Liver (tissue), 9 donors: Measurements from ENCODE around the gene TLL2. TPM values are rescaled to one million over a fixed set of nuclear protein-coding genes. Genes with fewer than 3 reads are reported as not detected.

Experiments
- DNase-seq: peaks from one replicate; pipeline ENCODE4 v3.0.0-alpha.2; 2017; ENCODE audit warnings: low spot score
- H3K27ac ChIP-seq, 2 donors: one replicate each; pipeline ENCODE4 v1.7.0; 2013; ENCODE audit warnings: inconsistent platforms in 2 of 2, low read length in 2 of 2, control low read depth in 1 of 2, low read depth in 1 of 2, mild to moderate bottlenecking in 1 of 2
- H3K27me3 ChIP-seq, 4 donors: one replicate each; pipeline versions ENCODE4 v1.6.1 to v1.7.0; 2013; ENCODE audit warnings: low read length in 3 of 4, inconsistent platforms in 1 of 4, mild to moderate bottlenecking in 1 of 4, moderate library complexity in 1 of 4; ENCODE audit not compliant: control insufficient read depth in 4 of 4, insufficient read depth in 4 of 4
- H3K36me3 ChIP-seq, 4 donors: one replicate each; pipeline versions ENCODE4 v1.6.1 to v1.7.0; 2013; ENCODE audit warnings: low read length in 3 of 4, mild to moderate bottlenecking in 3 of 4, low read depth in 1 of 4, moderate library complexity in 1 of 4; ENCODE audit not compliant: control insufficient read depth in 4 of 4, insufficient read depth in 3 of 4
- H3K4me1 ChIP-seq, 4 donors: one replicate each; pipeline versions ENCODE4 v1.6.1 to v1.7.0; 2013; ENCODE audit warnings: low read length in 3 of 4, mild to moderate bottlenecking in 3 of 4, moderate library complexity in 1 of 4; ENCODE audit not compliant: control insufficient read depth in 4 of 4, insufficient read depth in 4 of 4
- H3K4me3 ChIP-seq, 3 donors: one replicate each; pipeline versions ENCODE4 v1.6.1 to v1.7.0; 2013; ENCODE audit warnings: low read length in 3 of 3, control low read depth in 1 of 3, low read depth in 1 of 3, mild to moderate bottlenecking in 1 of 3
- H3K9ac ChIP-seq, 2 donors: one replicate each; pipeline ENCODE4 v1.7.0; 2013; ENCODE audit warnings: low read length in 2 of 2, mild to moderate bottlenecking in 2 of 2, moderate library complexity in 2 of 2, control low read depth in 1 of 2, low read depth in 1 of 2
- H3K9me3 ChIP-seq, 4 donors: one replicate each; pipeline versions ENCODE4 v1.6.1 to v1.7.0; 2013; ENCODE audit warnings: low read length in 3 of 4; ENCODE audit not compliant: control insufficient read depth in 4 of 4
- CTCF ChIP-seq: fragments of 150-350 bp; IDR thresholded peaks from 2 replicates; pipeline ENCODE4 v1.5.1; 2017; ENCODE audit warnings: improper control_type of control experiment, low read depth, low read length; ENCODE audit not compliant: missing input control
- FOXA1 ChIP-seq: IDR thresholded peaks from 2 replicates; pipeline ENCODE4 v1.6.1; 2016; ENCODE audit warnings: antibody characterized with exemption
- FOXA2 ChIP-seq: IDR thresholded peaks from 2 replicates; pipeline ENCODE4 v1.6.1; 2016; ENCODE audit warnings: antibody characterized with exemption
- GABPA ChIP-seq, 2 donors: IDR thresholded peaks in 1 of 2; conservative IDR thresholded peaks in 1 of 2; 2 replicates each; pipeline ENCODE4 v1.6.1; 2016; ENCODE audit warnings: antibody characterized with exemption in 2 of 2, mild to moderate bottlenecking in 1 of 2, moderate library complexity in 1 of 2
- HNF4A ChIP-seq, 2 donors: conservative IDR thresholded peaks; 2 replicates each; pipeline ENCODE4 v1.6.1; 2016; ENCODE audit warnings: antibody characterized with exemption in 2 of 2, mild to moderate bottlenecking in 2 of 2
- JUND ChIP-seq, 2 donors: IDR thresholded peaks; 2 replicates each; pipeline ENCODE4 v1.6.1; 2016; ENCODE audit warnings: antibody characterized with exemption in 2 of 2
- RAD21 ChIP-seq, 2 donors: IDR thresholded peaks; 2 replicates each; pipeline ENCODE4 v1.6.1; 2016; ENCODE audit warnings: antibody characterized with exemption in 2 of 2, mild to moderate bottlenecking in 2 of 2
- RXRA ChIP-seq, 2 donors: IDR thresholded peaks; 2 replicates each; pipeline ENCODE4 v1.6.1; 2017 to 2018; ENCODE audit warnings: antibody characterized with exemption in 2 of 2, mild to moderate bottlenecking in 1 of 2
- SP1 ChIP-seq: IDR thresholded peaks from 2 replicates; pipeline ENCODE4 v1.6.1; 2018; ENCODE audit warnings: antibody characterized with exemption, mild to moderate bottlenecking
- TAF1 ChIP-seq: conservative IDR thresholded peaks from 2 replicates; pipeline ENCODE4 v1.6.1; 2016; ENCODE audit warnings: antibody characterized with exemption, mild to moderate bottlenecking
- YY1 ChIP-seq: IDR thresholded peaks from 2 replicates; pipeline ENCODE4 v1.6.1; 2016; ENCODE audit warnings: antibody characterized with exemption, mild to moderate bottlenecking
- WGBS: extraction: QIAGEN DNeasy Blood & Tissue Kit; methylation state at CpG from one replicate; pipeline ENCODE4 v1.1.7; 2013; 5-methylcytosine and 5-hydroxymethylcytosine counted together
- polyA plus RNA-seq, 2 donors: library from polyadenylated mRNA; stranded (reverse) in 1 of 2; unstranded in 1 of 2; fragments of 200-250 nt in 1 of 2; fragments of >200 nt in 1 of 2; fragmentation: Nextera tagmentation in 1 of 2; extraction: Ambion mirVana in 1 of 2; gene quantifications; one replicate each; pipeline versions ENCODE4 v1.2.1 to v1.2.3, GENCODE V29; 2013 to 2015
- total RNA-seq, 2 donors: library from RNA; depleted of rRNA; stranded (reverse); fragments of >200 nt; gene quantifications; one replicate each; pipeline ENCODE4 v1.2.3, GENCODE V29; 2014
- TF ChIP-seq, protein P1 (sequence below): IDR thresholded peaks from 2 replicates; pipeline ENCODE4 v1.6.1; 2016; ENCODE audit warnings: antibody characterized with exemption
- TF ChIP-seq, protein P2 (sequence below): IDR thresholded peaks from 2 replicates; pipeline ENCODE4 v1.6.1; 2016; ENCODE audit warnings: antibody characterized with exemption
- TF ChIP-seq, protein P3 (sequence below): IDR thresholded peaks from 2 replicates; pipeline ENCODE4 v1.6.1; 2016; ENCODE audit warnings: antibody characterized with exemption, mild to moderate bottlenecking
- donor health status: healthy.
- donor health status: healthy.
- donor health status: healthy.
- donor health status: healthy.
- donor health status: healthy.

The TLL2 gene
- total and polyA plus RNA-seq, 4 donors = 0.06 to 0.19 (median 0.08) TPM; not detected in 1

DNA sequence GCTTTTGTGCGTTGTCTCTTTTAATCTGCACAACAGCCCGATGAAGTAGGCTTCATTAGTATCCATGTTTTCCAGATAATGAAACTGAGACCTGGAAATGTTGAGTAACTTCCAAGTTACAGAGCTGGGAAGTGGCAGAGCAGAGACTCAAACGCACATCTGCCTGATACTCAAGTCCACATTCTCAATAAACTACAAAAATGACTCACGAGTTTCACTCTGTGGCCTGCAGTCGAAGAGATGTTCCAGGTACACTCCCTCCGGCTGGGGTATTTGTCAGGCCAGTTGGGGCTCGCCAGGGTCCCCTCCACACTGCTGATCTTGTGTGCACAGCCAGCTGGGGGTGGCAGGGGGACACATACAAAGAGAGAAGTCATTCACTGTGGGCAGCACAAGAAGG is 137.2 kb downstream of the TLL2 start:
- WGBS = 78% methylated on average over 7 of the region's 7 CpGs
- H3K9ac ChIP-seq = no peak overlapping the region
- TF ChIP-seq, protein P1, sequence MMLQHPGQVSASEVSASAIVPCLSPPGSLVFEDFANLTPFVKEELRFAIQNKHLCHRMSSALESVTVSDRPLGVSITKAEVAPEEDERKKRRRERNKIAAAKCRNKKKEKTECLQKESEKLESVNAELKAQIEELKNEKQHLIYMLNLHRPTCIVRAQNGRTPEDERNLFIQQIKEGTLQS = no peak

DNA sequence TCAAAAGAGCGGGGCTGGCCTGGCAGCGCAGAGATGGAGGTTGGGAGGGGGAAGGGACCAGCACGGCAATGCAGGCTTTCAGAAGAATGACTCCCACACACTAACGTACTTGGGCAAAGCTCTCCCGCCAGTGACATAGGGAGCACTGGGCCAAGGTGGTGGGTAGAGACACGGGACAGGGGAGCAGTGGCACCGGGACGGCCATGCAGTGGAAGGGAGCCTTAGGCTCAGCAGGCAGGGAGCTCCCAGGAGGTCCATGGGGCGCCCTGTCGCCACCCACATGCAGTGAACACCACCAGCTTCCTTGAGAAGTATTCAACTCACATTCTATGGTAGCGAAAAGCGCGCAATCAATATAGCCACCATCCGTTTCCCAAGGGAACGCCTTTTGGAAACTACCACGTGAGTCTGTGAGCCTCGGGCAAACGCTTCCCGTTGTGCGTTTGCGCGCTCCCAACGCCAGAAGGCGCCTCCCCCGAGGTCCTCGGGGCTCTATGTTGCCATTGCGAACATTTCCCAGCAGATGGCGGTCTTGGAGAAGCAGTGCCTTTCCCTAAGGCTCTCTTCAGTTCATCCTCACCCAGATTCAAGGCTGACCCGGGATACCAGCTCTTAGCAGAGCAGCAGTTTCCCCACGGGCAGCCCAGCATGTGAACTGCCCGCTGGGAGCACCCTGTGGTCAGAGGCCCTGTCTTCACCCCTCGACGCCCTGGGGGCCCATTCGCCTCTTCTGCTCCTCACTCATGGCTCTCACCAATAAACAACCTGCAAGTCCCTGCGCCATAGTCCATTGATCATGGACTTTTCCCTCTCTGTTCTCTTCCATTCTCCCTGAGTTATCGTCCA is 138.5 kb downstream of the TLL2 start:
- Histone ChIP-seq H3K27me3 (no peaks in the 10 kb centered on the region), H3K9ac (no peak overlapping the region), H3K36me3 (no peaks in the 10 kb centered on the region), H3K9me3 (no peaks in the 10 kb centered on the region), H3K4me3 (peak overlapping the region in 2 of 3 donors; percentile 37 to 56), H3K27ac (no peak overlapping the region), H3K4me1 (peaks cover 0 to 10% (median 6%) of the 10 kb centered on the region in 4 donors)
- peak; percentile 77 for DNase-seq
- 4% methylated on average over 36 of the region's 36 CpGs for WGBS
- TF ChIP-seq, protein P2, sequence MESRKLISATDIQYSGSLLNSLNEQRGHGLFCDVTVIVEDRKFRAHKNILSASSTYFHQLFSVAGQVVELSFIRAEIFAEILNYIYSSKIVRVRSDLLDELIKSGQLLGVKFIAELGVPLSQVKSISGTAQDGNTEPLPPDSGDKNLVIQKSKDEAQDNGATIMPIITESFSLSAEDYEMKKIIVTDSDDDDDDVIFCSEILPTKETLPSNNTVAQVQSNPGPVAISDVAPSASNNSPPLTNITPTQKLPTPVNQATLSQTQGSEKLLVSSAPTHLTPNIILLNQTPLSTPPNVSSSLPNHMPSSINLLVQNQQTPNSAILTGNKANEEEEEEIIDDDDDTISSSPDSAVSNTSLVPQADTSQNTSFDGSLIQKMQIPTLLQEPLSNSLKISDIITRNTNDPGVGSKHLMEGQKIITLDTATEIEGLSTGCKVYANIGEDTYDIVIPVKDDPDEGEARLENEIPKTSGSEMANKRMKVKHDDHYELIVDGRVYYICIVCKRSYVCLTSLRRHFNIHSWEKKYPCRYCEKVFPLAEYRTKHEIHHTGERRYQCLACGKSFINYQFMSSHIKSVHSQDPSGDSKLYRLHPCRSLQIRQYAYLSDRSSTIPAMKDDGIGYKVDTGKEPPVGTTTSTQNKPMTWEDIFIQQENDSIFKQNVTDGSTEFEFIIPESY = no peak
- TF ChIP-seq HNF4A (conservative IDR thresholded peaks at IDR 0.05) (peak; percentile 70 to 74), RXRA (IDR thresholded peaks at IDR 0.05) (peak; percentile 59 to 73), JUND (IDR thresholded peaks at IDR 0.05) (peak in 1 of 2 donors; percentile 7), FOXA1 (peak; percentile 11), SP1 (peak; percentile 37), YY1 (peak; percentile 79), TAF1 (no peak), RAD21 (IDR thresholded peaks at IDR 0.05) (peak; percentile 98 to 99), FOXA2 (peak; percentile 26), CTCF (peak; percentile 99), GABPA (IDR thresholded peaks at IDR 0.05 in 1 of 2, conservative IDR thresholded peaks at IDR 0.05 in 1 of 2) (peak in 1 of 2 donors; percentile 9)
- TF ChIP-seq, protein P3, sequence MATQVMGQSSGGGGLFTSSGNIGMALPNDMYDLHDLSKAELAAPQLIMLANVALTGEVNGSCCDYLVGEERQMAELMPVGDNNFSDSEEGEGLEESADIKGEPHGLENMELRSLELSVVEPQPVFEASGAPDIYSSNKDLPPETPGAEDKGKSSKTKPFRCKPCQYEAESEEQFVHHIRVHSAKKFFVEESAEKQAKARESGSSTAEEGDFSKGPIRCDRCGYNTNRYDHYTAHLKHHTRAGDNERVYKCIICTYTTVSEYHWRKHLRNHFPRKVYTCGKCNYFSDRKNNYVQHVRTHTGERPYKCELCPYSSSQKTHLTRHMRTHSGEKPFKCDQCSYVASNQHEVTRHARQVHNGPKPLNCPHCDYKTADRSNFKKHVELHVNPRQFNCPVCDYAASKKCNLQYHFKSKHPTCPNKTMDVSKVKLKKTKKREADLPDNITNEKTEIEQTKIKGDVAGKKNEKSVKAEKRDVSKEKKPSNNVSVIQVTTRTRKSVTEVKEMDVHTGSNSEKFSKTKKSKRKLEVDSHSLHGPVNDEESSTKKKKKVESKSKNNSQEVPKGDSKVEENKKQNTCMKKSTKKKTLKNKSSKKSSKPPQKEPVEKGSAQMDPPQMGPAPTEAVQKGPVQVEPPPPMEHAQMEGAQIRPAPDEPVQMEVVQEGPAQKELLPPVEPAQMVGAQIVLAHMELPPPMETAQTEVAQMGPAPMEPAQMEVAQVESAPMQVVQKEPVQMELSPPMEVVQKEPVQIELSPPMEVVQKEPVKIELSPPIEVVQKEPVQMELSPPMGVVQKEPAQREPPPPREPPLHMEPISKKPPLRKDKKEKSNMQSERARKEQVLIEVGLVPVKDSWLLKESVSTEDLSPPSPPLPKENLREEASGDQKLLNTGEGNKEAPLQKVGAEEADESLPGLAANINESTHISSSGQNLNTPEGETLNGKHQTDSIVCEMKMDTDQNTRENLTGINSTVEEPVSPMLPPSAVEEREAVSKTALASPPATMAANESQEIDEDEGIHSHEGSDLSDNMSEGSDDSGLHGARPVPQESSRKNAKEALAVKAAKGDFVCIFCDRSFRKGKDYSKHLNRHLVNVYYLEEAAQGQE = no peak

More for the DNA sequence above, 137.2 kb downstream of the TLL2 start:
- DNase-seq = no peak
- H3K36me3 ChIP-seq = no peaks in the 10 kb centered on the region
- H3K4me3 ChIP-seq = no peak overlapping the region
- H3K27me3 ChIP-seq = no peaks in the 10 kb centered on the region
- H3K27ac ChIP-seq = no peak overlapping the region
- H3K4me1 ChIP-seq = peaks cover 0 to 10% (median 6%) of the 10 kb centered on the region in 4 donors
- no peaks in the 10 kb centered on the region for H3K9me3 ChIP-seq
